Endothelial cell of umbilical vein (primary cell): Measurements from ENCODE around the gene CNTNAP2. TPM values are rescaled to one million over a fixed set of nuclear protein-coding genes. Genes with fewer than 3 reads are reported as not detected.

Experiments used
- BruUV-seq: library from RNA; stranded (reverse); fragments of 400-500 nt; replicated peaks from 2 replicates; lab custom pipeline; 2021; lab: Mats Ljungman, UMichigan
- CTCF ChIA-PET: fragments of 300-600, 350-600 bp; sonication (Branson Sonifier 250); formaldehyde crosslinking; loops from one replicate; lab custom pipeline; 2021; ENCODE audit warnings: antibody characterized with exemption, inconsistent platforms; lab: Charles Lee
- POLR2A ChIA-PET: fragments of 300-600, 350-600 bp; sonication (Branson Sonifier 250); formaldehyde crosslinking; loops from one replicate; lab custom pipeline; 2021; ENCODE audit warnings: antibody characterized with exemption, inconsistent platforms; lab: Charles Lee
- DNase-seq: peaks from one replicate; pipeline ENCODE4 v3.0.0-alpha.2; 2011; ENCODE audit warnings: low read depth, low spot score
- FAIRE-seq: peaks from 2 replicates; lab custom pipeline; 2011; peaks lifted over from hg19 to GRCh38; lab: Jason Lieb, UNC
- H2AFZ ChIP-seq: 2 replicates; pipeline ENCODE4 v1.6.0; 2012; ENCODE audit warnings: low read depth, low read length, control low read depth, inconsistent platforms
- H3K27ac ChIP-seq: 2 replicates; pipeline ENCODE4 v1.5.1; 2011; ENCODE audit warnings: low read depth, mild to moderate bottlenecking, control low read depth, low read length, moderate library complexity; ENCODE audit not compliant: insufficient read depth
- H3K27me3 ChIP-seq, 2 experiments: 2 replicates each; pipeline versions ENCODE4 v1.6.0 to v1.6.1; 2011; ENCODE audit warnings: low read length in 2 of 2, mixed read lengths in 1 of 2; ENCODE audit not compliant: control insufficient read depth in 2 of 2, insufficient read depth in 2 of 2
- H3K36me3 ChIP-seq, 2 experiments: 2 replicates in 1 of 2; 3 replicates in 1 of 2; pipeline ENCODE4 v1.5.1; 2011; ENCODE audit warnings: low read length in 2 of 2, mild to moderate bottlenecking in 1 of 2, moderate library complexity in 1 of 2; ENCODE audit not compliant: control insufficient read depth in 2 of 2, insufficient read depth in 2 of 2; ENCODE audit errors: extremely low read depth in 1 of 2
- H3K4me1 ChIP-seq: 3 replicates; pipeline ENCODE4 v1.5.1; 2011; ENCODE audit warnings: mild to moderate bottlenecking, low read length; ENCODE audit not compliant: control insufficient read depth, insufficient read depth; ENCODE audit errors: extremely low read depth
- H3K4me2 ChIP-seq: 2 replicates; pipeline ENCODE4 v1.6.1; 2011; ENCODE audit warnings: low read length, control low read depth, mixed read lengths; ENCODE audit not compliant: insufficient read depth
- H3K4me3 ChIP-seq, 3 experiments: fragments of 200-600 bp in 1 of 3; sonication (generic), shearing (Covaris generic) in 1 of 3; replicated peaks in 1 of 3; 2 replicates each; pipeline ENCODE4 v1.5.1; 2011 to 2016; ENCODE audit warnings: control low read depth in 3 of 3, low read length in 3 of 3, mild to moderate bottlenecking in 2 of 3, inconsistent platforms in 1 of 3, low read depth in 1 of 3, moderate library complexity in 1 of 3; ENCODE audit not compliant: insufficient read depth in 1 of 3
- H3K79me2 ChIP-seq: 2 replicates; pipeline ENCODE4 v1.6.0; 2012; ENCODE audit warnings: low read length, inconsistent platforms; ENCODE audit not compliant: control insufficient read depth, insufficient read depth
- H3K9ac ChIP-seq: replicated peaks from 2 replicates; pipeline ENCODE3; 2011; ENCODE audit warnings: low read length, control low read depth; ENCODE audit not compliant: insufficient read depth; ENCODE audit errors: extremely low read depth
- H3K9me1 ChIP-seq: replicated peaks from 3 replicates; pipeline ENCODE4 v1.6.0; 2011; ENCODE audit warnings: mild to moderate bottlenecking, low read length; ENCODE audit not compliant: control insufficient read depth, insufficient read depth; ENCODE audit errors: extremely low read depth
- H3K9me3 ChIP-seq: replicated peaks from 2 replicates; pipeline ENCODE4 v1.5.1; 2012; ENCODE audit warnings: low read length, inconsistent platforms; ENCODE audit not compliant: control insufficient read depth, insufficient read depth
- H4K20me1 ChIP-seq: replicated peaks from 2 replicates; pipeline ENCODE3; 2011; ENCODE audit warnings: mild to moderate bottlenecking, low read length; ENCODE audit not compliant: control insufficient read depth, insufficient read depth; ENCODE audit errors: extremely low read depth
- CTCF ChIP-seq, 2 donors: IDR thresholded peaks; 1 replicate in 1 of 2; 2 replicates in 1 of 2; pipeline ENCODE4 v1.5.1; 2011; ENCODE audit warnings: low read length in 2 of 2, mild to moderate bottlenecking in 2 of 2, moderate library complexity in 2 of 2, control low read depth in 1 of 2, inconsistent platforms in 1 of 2, low read depth in 1 of 2; ENCODE audit not compliant: insufficient read depth in 1 of 2; ENCODE audit errors: extremely low read depth in 1 of 2
- EZH2 ChIP-seq: IDR thresholded peaks from 2 replicates; pipeline ENCODE4 v1.6.1; 2012; ENCODE audit warnings: borderline replicate concordance, low read depth, mild to moderate bottlenecking, moderate library complexity, low read length, inconsistent platforms; ENCODE audit not compliant: severe bottlenecking
- FOS ChIP-seq: IDR thresholded peaks from 2 replicates; pipeline ENCODE4 v1.6.1; 2011; ENCODE audit warnings: mild to moderate bottlenecking, low read length, moderate library complexity, borderline replicate concordance; ENCODE audit not compliant: insufficient read depth
- GATA2 ChIP-seq: IDR thresholded peaks from 2 replicates; pipeline ENCODE4 v1.7.0; 2011; ENCODE audit warnings: low read depth, mild to moderate bottlenecking, moderate library complexity, mixed read lengths, low read length; ENCODE audit not compliant: insufficient read length, insufficient read depth
- JUN ChIP-seq: IDR thresholded peaks from 2 replicates; pipeline ENCODE4 v1.6.1; 2011; ENCODE audit warnings: borderline replicate concordance, low read depth; ENCODE audit not compliant: insufficient read length, insufficient read depth
- MAX ChIP-seq: IDR thresholded peaks from 2 replicates; pipeline ENCODE4 v1.6.1; 2011; ENCODE audit not compliant: insufficient read depth, insufficient read length
- MYC ChIP-seq: IDR thresholded peaks from one replicate; pipeline ENCODE4 v1.6.1; 2011; ENCODE audit warnings: mild to moderate bottlenecking, low read depth, low read length
- POLR2A ChIP-seq: IDR thresholded peaks from 2 replicates; pipeline ENCODE4 v1.6.1; 2012; ENCODE audit warnings: low read depth, mild to moderate bottlenecking, control low read depth, low read length
- POLR2AphosphoS5 ChIP-seq: IDR thresholded peaks from 2 replicates; pipeline ENCODE4 v1.6.1; 2012; ENCODE audit warnings: low read depth, mild to moderate bottlenecking, control low read depth, low read length, moderate library complexity; ENCODE audit not compliant: insufficient read depth
- dilution Hi-C: fragments of 300-500 bp; cut with MboI; formaldehyde crosslinking; loops from one replicate; pipeline ENCODE4 v1.15.0; 2019; ENCODE audit warnings: low sequenced_read_pairs; ENCODE audit not compliant: extremely low pct_ligation_motif_present
- intact Hi-C: fragments of 100-400 bp; cut with micrococcal nuclease; formaldehyde crosslinking; loops from one replicate; pipeline ENCODE4 v1.10.0; 2022
- polyA plus RNA-seq, 4 experiments: library from polyadenylated mRNA; depleted of rRNA in 3 of 4; stranded (reverse) in 3 of 4; unstranded in 1 of 4; fragments of >200 nt; gene quantifications; 2 replicates each; pipeline versions ENCODE4 v1.2.1 to v1.2.3, GENCODE V29; 2011 to 2012; ENCODE audit warnings: missing spikeins in 1 of 4
- total RNA-seq: library from RNA; stranded (reverse); gene quantifications from 2 replicates; pipeline ENCODE4 v1.2.3, GENCODE V29; 2021

Gene CNTNAP2
- total and polyA plus RNA-seq, 2 donors (not counting 3 experiments of a cell fraction or from before 2014, with no cell fraction given), result not detected

GRCh38 chr7:148253629-148254028, 2137.0 kb downstream of the CNTNAP2 start:
- Histone ChIP-seq H3K27ac (no peak overlapping the region), H3K9ac (no peak overlapping the region), H3K27me3 (no peaks in the 10 kb centered on the region), H3K79me2 (no peaks in the 10 kb centered on the region), H3K4me2 (no peak overlapping the region), H3K9me3 (peaks cover 2% of the 10 kb centered on the region), H3K4me3 (no peak overlapping the region), H3K36me3 (no peaks in the 10 kb centered on the region), H3K4me1 (no peaks in the 10 kb centered on the region), H3K9me1 (no peaks in the 10 kb centered on the region), H2AFZ (no peak overlapping the region), H4K20me1 (no peaks in the 10 kb centered on the region)
- CTCF ChIA-PET, result no interaction called here
- FAIRE-seq (no peak), DNase-seq (no peak)
- dilution Hi-C loops, result no loop called here
- POLR2A ChIA-PET, result no interaction called here
- intact Hi-C loops, result no loop called here
- BruUV-seq, result no TSS peak
- no peak for TF ChIP-seq CTCF (IDR thresholded peaks at IDR 0.05; ENCODE audit: extremely low read depth in 1 of 2, insufficient read depth in 1 of 2, low read depth in 1 of 2, low read length in 2 of 2)
- TF ChIP-seq FOS, result no peak
- no peak for TF ChIP-seq MYC
- TF ChIP-seq MAX, result no peak
- no peak for TF ChIP-seq GATA2
- no peak for TF ChIP-seq EZH2
- no peak for TF ChIP-seq POLR2AphosphoS5
- no peak for TF ChIP-seq POLR2A
- TF ChIP-seq JUN, result no peak
